Omental fat pad (tissue), 4 donors: ENCODE results near the gene ALDH1L2. TPM values are rescaled to one million over a fixed set of nuclear protein-coding genes. Genes with fewer than 3 reads are reported as not detected.
A peak's percentile ranks its signal among the peaks of the same experiment; 100 is the strongest.
"Not testable (repeated sequence)": the region's sequence is repeated elsewhere in the genome, so short reads cannot be mapped to it uniquely, and the experiment has no call there.

Source experiments
- ATAC-seq: fragments of 150-250 bp; one replicate; pipeline ENCODE4 v1.9.1; 2016; ENCODE audit warnings: mild to moderate bottlenecking, moderate library complexity; ENCODE audit not compliant: low FRiP score
- DNase-seq: peaks from one replicate; pipeline ENCODE4 v3.0.0-alpha.2; 2019; ENCODE audit warnings: low spot score
- CTCF ChIP-seq, 3 donors: fragments of 450-650 bp; IDR thresholded peaks; one replicate each; pipeline ENCODE4 v1.5.1; 2016 to 2017; ENCODE audit warnings: antibody characterized with exemption in 3 of 3, mild to moderate bottlenecking in 3 of 3, moderate library complexity in 2 of 3
- total RNA-seq, 4 donors: library from RNA; depleted of rRNA; stranded (reverse); fragments of >200 nt; gene quantifications; one replicate each; pipeline ENCODE4 v1.1.0, GENCODE V29; 2016

Gene ALDH1L2
- total RNA-seq, 4 donors from 2014 or later = 3.7 to 22.4 (median 5.2) TPM

GRCh38 chr12:105100207-105100985 lies 16.1 kb upstream of the ALDH1L2 start:
- no peak for DNase-seq
- peak; percentile 54 for ATAC-seq
- no peak for TF ChIP-seq CTCF (IDR thresholded peaks at IDR 0.05)

- ATAC-seq (no peak), DNase-seq (no peak)
- no peak for TF ChIP-seq CTCF (IDR thresholded peaks at IDR 0.05)
Measured at GRCh38 chr12:105099356-105099755, 15.1 kb upstream of the ALDH1L2 start.

- ATAC-seq, DNase-seq: not testable (repeated sequence)
Measured at GRCh38 chr12:105095338-105095737, 11.1 kb upstream of the ALDH1L2 start.

GRCh38 chr12:105092336-105092735 lies 8.1 kb upstream of the ALDH1L2 start:
- DNase-seq = no peak
- ATAC-seq = no peak
- TF ChIP-seq CTCF (IDR thresholded peaks at IDR 0.05) = no peak

GRCh38 chr12:105091476-105092206 lies 7.4 kb upstream of the ALDH1L2 start:
- no peak for DNase-seq
- ATAC-seq = no peak
- TF ChIP-seq CTCF (IDR thresholded peaks at IDR 0.05) = no peak

- DNase-seq (no peak), ATAC-seq (no peak)
- TF ChIP-seq CTCF (IDR thresholded peaks at IDR 0.05) = no peak
Measured at GRCh38 chr12:105090361-105090760, 6.1 kb upstream of the ALDH1L2 start.

- no peak for ATAC-seq
- no peak for DNase-seq
- TF ChIP-seq CTCF (IDR thresholded peaks at IDR 0.05) = no peak
Measured at GRCh38 chr12:105089817-105090216, 5.6 kb upstream of the ALDH1L2 start.
